ENCODE results near the gene RAB11B.
"Not testable (repeated sequence)": the region's sequence is repeated elsewhere in the genome, so short reads cannot be mapped to it uniquely, and the experiment has no call there.

RAB11B gene

DNA sequence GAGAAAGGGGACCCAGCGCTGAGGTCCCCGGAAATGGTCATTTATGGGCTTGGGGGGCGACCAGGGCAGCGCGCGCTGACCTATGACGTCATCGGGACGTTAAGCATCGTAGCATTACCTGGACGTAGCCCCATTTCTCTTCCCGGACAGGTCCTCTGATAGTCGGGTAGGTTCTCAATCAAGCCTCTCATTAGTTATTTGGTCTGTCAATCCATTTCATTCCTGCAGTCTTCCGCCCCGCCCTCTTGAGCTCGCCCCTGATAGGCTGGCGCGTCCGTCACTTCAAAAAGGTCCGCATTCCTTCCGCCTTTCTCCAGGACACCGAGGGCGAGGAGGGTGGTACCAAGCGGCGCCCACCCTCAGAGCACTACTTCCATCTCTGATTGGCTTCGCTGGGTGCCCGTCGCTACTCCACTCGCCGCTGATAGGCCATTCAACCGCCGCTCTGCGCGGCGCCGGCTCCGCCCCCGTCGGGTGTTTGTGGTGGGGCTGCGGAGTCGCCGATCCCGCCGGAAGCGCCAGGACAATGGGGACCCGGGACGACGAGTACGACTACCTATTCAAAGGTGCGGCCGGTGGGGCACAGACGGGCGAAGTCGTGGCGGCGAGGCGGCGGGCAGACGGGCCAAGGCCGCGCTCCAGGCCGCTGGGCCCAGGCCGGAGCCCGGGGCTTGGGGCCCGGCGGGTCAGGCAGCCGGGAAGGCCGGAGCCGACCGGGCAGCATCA lies at the start of gene RAB11B:
Gene RAB11B (plus strand): TSS at position 470 of the 726 bp plus-strand sequence. CDS start 57 bp downstream, at position 527.
- DNase-seq = peak; percentile 100

DNA sequence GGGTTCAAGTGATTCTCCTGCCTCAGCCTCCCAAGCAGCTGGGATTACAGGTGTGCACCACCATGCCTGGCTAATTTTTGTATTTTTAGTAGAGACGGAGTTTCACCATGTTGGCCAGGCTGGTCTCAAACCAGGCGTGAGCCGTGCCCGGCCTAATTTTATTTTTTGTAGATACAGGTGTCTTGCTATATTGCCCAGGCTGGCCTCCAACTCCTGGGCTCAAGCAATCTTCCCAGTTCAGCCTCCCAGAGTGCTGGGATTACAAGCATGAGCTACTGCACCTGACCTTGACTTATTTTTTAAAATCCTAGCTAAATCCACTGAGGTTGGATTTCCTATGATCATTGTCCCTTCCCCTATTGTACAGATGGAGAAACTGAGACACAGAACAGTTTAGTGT lies 48.7 kb upstream of the RAB11B start:
- DNase-seq = not testable (repeated sequence)

- no peak for DNase-seq
Observed at GRCh38 chr19:8342316-8342683, 47.9 kb upstream of the RAB11B start.

DNA sequence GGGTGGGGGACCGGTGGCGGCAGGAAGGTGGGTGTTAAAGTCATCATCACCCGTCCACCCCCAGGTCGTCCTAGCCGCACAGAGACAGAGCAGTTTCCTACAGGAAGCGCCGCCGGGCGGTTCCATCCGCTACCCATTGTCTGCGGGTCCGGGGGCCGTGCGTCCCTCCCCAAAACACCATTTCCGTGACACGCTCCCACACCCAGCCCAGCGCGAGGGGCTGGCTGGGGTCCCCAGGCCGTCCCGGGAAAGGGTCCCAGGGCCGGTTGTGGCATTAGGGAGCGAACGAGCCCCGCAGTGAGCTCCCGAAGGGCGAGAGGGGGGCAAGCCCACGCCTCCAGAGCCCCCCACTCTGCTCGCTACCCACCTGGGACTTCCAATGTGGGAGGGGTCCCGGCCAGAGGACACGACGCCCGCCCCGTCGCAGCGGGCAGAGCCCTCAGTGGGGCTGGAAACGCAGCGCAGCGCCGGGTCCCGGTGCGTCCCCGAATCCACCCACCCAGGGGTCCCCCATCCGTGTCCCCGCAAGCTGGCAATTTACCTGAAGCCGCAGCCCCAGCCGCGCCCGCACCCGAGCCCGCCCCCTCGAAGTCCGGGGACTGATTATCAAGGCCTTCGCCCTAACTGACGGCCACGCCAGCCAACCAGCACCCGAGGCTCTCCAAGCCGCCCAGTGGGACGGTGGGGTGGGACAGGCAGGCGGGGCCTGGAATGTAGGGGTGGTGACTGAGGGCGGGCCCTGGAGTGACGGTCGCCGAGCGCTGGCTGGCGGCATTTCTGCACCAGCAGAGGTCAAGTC lies 47.3 kb upstream of the RAB11B start, which contains the start of gene KANK3:
Gene KANK3 (minus strand): TSS at position 579 of the 799 bp plus-strand sequence. CDS start 5,434 bp downstream, outside the sequence.
- peak; percentile 86 for DNase-seq

- DNase-seq = no peak
Observed at GRCh38 chr19:8343483-8343844, 46.7 kb upstream of the RAB11B start.

DNA sequence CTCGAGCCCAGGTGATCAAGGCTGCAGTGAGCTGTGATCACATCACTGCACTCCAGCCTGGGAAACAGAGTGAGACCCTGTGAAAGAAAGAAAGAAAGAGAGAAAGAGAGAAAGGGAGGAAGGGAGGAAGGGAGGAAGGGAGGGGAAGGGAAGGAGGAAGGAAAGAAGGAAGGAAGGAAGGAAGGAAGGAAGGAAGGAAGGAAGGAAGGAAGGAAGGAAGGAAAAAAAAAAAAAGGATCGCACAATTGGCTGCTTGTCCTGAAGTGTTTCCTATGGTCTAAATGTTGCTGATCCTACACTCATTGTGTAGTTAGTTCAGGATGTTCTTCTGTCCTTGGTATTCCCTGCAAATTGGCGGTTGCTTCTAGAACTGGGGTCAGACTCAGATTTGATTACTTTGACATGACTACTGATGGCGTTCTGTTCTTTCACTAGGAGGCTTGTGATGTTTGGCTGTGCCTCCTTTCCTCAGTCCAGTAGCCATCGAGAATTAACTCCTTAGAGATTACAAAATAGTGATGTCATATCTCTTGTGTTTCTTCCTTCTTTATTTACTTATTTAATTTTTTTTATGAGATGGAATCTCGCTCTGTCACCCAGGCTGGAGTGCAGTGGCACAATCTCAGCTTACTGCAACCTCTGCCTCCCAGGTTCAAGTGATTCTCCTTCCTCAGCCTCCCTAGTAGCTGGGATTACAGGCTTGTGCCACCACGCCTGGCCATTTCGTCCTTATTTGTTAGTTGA lies 40.4 kb upstream of the RAB11B start:
- not testable (repeated sequence) for DNase-seq

DNA sequence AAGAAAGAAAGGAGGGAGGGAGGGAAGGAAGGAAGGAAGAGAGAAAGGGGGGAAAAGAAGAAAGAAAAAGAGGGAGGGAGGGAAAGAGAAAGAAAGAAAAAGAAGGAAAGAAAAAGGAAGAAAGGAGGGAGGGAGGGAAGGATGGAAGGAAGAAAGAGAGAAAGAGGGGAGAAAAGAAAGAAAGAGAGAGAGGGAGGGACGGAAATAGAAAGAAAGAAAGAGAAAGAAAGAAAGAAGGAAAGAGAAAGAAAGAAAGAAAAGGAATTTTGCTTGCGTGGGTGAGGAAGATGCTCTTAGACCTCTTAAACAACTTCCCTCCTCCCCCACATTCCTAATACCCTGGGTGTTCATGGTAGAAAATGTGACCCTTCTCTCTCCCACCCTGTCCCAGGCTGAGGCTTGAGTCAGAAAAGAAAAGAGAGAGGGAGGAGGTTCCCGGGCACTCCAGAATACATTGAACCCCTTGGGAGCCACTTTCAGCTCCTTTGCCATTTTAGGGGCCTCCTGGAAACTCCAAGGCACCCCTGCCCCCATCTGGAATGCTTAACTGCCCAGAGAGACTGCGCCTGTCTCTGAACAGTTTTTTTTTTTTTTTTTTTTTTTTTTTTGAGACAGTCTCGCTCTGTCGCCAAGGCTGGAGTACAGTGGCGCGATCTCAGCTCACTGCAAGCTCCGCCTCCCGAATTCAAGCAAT lies 37.9 kb upstream of the RAB11B start:
- no peak for DNase-seq

DNA sequence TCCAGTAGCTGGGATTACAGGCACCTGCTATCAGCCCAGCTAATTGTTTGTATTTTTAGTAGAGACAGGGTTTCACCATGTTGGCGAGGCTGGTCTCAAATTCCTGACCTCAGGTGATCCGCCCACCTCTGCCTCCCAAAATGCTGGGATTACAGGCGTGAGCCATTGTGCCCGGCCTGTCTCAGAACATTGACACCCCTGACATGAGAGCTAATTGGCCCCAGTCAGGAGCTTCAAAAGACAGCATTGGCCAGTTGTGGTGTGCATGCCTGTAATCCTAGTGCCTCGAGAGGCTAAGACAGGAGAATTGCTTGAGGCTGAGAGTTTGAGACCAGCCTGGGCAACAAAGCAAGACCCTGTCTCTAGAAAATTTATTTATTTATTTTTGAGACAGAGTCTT lies 37.3 kb upstream of the RAB11B start:
- not testable (repeated sequence) for DNase-seq

- DNase-seq = peak; percentile 100
Observed at GRCh38 chr19:8355631-8356402, 34.3 kb upstream of the RAB11B start.

GRCh38 chr19:8357007-8357521 lies 33.1 kb upstream of the RAB11B start:
- DNase-seq = no peak

DNA sequence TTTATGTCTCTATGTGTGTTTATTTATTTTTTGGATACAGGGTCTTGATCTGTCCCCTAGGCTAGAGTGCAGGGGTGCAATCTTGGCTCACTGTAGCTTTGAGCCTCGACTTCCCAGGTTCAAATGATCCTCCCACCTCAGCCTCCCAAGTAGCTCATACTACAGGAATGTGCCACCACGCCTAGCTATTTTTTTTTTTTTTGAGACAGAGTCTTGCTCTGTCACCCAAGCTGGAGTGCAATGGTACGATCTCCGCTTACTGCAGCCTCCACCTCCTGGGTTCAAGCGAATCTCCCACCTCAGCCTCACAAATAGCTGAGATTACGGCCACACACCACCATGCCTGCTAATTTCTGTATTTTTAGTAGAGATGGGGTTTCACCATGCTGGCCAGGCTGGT lies 31.2 kb upstream of the RAB11B start:
- DNase-seq = no peak

- DNase-seq = no peak
Observed at GRCh38 chr19:8360196-8360595, 30.0 kb upstream of the RAB11B start.

- peak; percentile 97 for DNase-seq
Observed at GRCh38 chr19:8361921-8362793, 28.0 kb upstream of the RAB11B start.

DNA sequence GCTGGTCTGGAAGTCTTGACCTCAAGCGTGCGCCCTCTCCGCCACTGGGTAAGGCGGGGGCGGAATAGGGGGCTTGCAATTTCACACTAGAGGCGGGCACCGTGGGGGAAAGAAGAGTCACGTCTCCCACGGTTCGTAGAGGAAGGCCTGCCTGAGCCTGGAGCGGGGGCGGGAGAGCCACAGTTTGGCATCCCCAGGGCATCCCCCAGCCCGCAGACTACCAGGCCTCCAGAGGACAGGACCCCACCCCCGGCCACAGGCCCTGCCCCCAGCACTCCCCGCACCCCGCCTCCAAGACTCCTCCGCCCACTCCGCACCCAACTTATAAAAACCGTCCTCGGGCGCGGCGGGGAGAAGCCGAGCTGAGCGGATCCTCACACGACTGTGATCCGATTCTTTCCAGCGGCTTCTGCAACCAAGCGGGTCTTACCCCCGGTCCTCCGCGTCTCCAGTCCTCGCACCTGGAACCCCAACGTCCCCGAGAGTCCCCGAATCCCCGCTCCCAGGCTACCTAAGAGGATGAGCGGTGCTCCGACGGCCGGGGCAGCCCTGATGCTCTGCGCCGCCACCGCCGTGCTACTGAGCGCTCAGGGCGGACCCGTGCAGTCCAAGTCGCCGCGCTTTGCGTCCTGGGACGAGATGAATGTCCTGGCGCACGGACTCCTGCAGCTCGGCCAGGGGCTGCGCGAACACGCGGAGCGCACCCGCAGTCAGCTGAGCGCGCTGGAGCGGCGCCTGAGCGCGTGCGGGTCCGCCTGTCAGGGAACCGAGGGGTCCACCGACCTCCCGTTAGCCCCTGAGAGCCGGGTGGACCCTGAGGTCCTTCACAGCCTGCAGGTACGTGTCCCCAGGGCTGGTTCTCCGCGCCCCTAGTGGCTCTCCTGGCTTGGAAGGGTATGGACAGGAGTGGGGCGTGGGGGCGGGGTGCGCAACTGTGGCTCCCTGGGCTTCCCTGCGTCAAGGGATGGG lies 26.1 kb upstream of the RAB11B start, which contains the start of gene ANGPTL4:
Gene ANGPTL4 (plus strand): TSS at position 353 of the 969 bp plus-strand sequence. CDS start 167 bp downstream, at position 520.
- peak; percentile 75 for DNase-seq

GRCh38 chr19:8366121-8366581 lies 24.0 kb upstream of the RAB11B start:
- no peak for DNase-seq

GRCh38 chr19:8366961-8367326 lies 23.2 kb upstream of the RAB11B start:
- peak; percentile 11 for DNase-seq

DNA sequence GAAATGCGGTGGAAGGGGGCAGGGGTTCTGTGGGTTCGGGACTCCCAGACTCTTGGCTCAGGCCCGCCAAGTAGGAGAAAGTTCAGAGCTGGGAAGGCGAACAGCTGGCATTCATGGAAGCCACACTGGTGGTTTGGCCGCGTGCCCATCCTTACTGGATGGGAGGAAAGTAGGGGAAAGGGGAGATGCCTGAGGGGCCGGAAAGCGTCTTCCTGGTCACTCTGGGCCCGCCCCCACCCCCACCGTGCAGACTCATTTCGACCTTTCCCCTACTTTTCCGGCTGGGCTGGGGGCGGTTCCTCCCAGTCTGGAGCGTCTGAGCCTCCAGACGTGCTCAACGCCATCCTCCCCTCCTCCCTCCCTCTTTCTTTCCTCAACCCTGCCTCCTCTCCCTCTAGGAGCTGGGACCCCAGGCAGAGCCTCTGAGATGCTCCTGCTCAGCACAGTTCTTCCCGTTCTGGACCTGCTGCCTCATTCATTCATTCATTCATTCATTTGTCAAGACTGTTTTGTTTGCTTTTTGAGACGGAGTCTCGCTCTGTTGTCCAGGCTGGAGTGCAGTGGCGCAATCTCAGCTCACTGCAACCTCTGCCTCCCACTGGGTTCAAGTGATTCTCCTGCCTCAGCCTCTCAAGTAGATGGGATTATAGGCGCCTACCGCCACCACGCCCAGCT lies 22.7 kb upstream of the RAB11B start:
- peak; percentile 91 for DNase-seq

GRCh38 chr19:8370176-8371010 lies 19.8 kb upstream of the RAB11B start:
- no peak for DNase-seq

Data from HCEC 1CT (cell line).